ENCODE measurements around the gene PLCB2. TPM values are rescaled to one million over a fixed set of nuclear protein-coding genes. Genes with fewer than 3 reads are reported as not detected.

The PLCB2 gene
- total and polyA plus RNA-seq, 4 donors, result 7.6 to 21.8 (median 16.5) TPM

DNA sequence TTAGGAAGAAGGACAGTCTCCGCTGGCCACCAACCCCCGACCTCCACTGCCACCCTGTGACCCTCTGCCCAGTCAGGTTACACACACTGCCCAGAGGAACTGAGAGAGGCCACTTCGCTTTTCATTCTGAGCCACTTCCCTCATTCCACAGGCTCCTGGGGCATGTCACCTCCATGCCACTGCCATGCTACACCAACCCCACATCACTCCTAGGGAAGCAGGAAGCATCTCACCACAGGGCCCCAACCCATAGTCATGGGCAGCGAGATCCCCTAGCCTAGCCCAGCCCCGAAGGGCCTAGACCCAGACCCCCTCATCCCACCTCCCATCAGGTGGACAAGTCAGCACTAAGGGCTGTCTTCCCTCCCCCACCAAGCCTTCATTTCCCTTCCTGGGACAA lies 1.4 kb downstream of the PLCB2 start:
- Histone ChIP-seq H3K36me3 (ENCODE audit: control insufficient read depth, insufficient read depth, low read length) (no peaks in the 10 kb centered on the region), H3K27me3 (ENCODE audit: control insufficient read depth, insufficient read depth, low read length) (no peaks in the 10 kb centered on the region), H3K9me3 (ENCODE audit: control insufficient read depth, insufficient read depth, low read length) (no peaks in the 10 kb centered on the region), H3K27ac (ENCODE audit: low read depth, low read length) (no peak overlapping the region), H3K4me1 (ENCODE audit: control insufficient read depth, insufficient read depth, low read length) (peaks cover 27% of the 10 kb centered on the region), H3K4me3 (ENCODE audit: low read depth, low read length) (no peak overlapping the region)
- no peak for DNase-seq (ENCODE audit: low read depth in 4 of 6, low spot score in 6 of 6)
- 91% methylated on average over 5 of the region's 5 CpGs for WGBS (ENCODE audit: insufficient coverage)

DNA sequence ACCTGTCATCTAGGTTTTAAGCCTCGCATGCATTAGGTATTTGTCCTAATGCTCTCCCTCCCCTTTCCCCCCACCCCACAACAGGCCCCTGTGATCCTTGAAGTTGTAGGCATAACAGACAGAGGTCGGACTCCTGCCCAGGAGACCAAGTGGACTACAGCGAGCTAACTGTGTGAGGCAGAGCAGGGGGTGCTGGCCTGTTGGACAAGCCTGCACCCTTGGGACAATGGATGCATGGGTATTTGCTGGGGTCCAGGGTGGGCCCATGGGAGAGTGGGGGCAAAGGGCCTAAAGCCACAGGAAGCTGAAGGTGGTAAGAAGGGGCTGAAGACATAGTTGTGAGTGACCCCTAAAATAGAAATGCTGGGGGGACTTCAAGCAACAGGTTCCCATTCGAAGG lies 2.5 kb downstream of the PLCB2 start:
- Histone ChIP-seq H3K36me3 (ENCODE audit: control insufficient read depth, insufficient read depth, low read length) (no peaks in the 10 kb centered on the region), H3K4me3 (ENCODE audit: low read depth, low read length) (no peak overlapping the region), H3K27me3 (ENCODE audit: control insufficient read depth, insufficient read depth, low read length) (no peaks in the 10 kb centered on the region), H3K4me1 (ENCODE audit: control insufficient read depth, insufficient read depth, low read length) (peaks cover 27% of the 10 kb centered on the region), H3K9me3 (ENCODE audit: control insufficient read depth, insufficient read depth, low read length) (no peaks in the 10 kb centered on the region), H3K27ac (ENCODE audit: low read depth, low read length) (no peak overlapping the region)
- 83% methylated on average over 3 of the region's 4 CpGs for WGBS (ENCODE audit: insufficient coverage)
- no peak for DNase-seq (ENCODE audit: low read depth in 4 of 6, low spot score in 6 of 6)

DNA sequence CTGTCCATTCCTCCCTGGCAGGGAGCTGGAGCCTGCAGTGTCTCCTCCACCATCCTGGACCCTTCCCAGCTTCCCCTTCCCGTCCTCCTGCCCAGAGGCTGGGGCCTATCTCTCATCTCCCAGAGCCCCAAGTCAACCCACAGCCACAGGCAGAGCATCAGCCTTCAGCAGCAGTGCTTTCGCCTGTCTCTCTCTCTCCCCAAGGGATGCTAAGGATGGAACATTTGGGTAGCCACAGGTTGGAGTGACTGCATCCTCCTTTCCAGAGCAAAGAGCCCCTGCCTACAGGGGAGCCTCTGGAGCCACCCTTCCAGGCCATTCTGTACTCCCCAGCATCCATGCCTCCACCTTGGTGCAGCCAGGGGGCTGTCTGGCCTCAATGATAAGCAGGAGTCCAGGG lies 4.2 kb downstream of the PLCB2 start:
- no peaks in the 10 kb centered on the region for H3K36me3 ChIP-seq (ENCODE audit: control insufficient read depth, insufficient read depth, low read length)
- H3K4me1 ChIP-seq (ENCODE audit: control insufficient read depth, insufficient read depth, low read length), result peaks cover 19% of the 10 kb centered on the region
- no peak for DNase-seq (ENCODE audit: low read depth in 4 of 6, low spot score in 6 of 6)
- no peak overlapping the region for H3K4me3 ChIP-seq (ENCODE audit: low read depth, low read length)
- H3K9me3 ChIP-seq (ENCODE audit: control insufficient read depth, insufficient read depth, low read length), result no peaks in the 10 kb centered on the region
- no peak overlapping the region for H3K27ac ChIP-seq (ENCODE audit: low read depth, low read length)
- H3K27me3 ChIP-seq (ENCODE audit: control insufficient read depth, insufficient read depth, low read length), result no peaks in the 10 kb centered on the region
- WGBS (ENCODE audit: insufficient coverage), result 83% methylated on average over 1 of the region's 2 CpGs

DNA sequence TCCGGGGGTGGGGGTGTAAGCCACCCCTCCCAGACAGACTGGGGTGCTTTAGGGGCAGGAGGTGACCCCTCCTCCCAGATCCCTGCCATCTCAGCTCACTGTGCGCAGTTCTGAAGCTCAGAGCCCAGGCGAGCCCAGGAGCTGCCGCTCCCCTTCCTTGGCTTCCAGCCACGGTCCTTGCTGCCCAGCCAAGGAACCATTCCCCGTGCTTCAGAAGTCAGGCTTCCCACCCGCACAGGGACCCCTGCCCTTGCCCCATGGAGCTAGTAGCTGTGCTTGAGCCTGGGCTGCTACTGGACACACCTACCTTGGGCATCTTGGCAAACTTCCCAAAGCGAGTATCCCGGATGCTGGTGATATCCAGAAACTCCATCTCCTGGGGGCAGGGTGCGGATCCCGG lies 4.8 kb downstream of the PLCB2 start:
- Histone ChIP-seq H3K4me1 (ENCODE audit: control insufficient read depth, insufficient read depth, low read length) (peaks cover 14% of the 10 kb centered on the region), H3K36me3 (ENCODE audit: control insufficient read depth, insufficient read depth, low read length) (no peaks in the 10 kb centered on the region), H3K4me3 (ENCODE audit: low read depth, low read length) (no peak overlapping the region), H3K27me3 (ENCODE audit: control insufficient read depth, insufficient read depth, low read length) (no peaks in the 10 kb centered on the region), H3K9me3 (ENCODE audit: control insufficient read depth, insufficient read depth, low read length) (no peaks in the 10 kb centered on the region), H3K27ac (ENCODE audit: low read depth, low read length) (no peak overlapping the region)
- no peak for DNase-seq (ENCODE audit: low read depth in 4 of 6, low spot score in 6 of 6)
- WGBS (ENCODE audit: insufficient coverage), result 74% methylated on average over 9 of the region's 11 CpGs

DNA sequence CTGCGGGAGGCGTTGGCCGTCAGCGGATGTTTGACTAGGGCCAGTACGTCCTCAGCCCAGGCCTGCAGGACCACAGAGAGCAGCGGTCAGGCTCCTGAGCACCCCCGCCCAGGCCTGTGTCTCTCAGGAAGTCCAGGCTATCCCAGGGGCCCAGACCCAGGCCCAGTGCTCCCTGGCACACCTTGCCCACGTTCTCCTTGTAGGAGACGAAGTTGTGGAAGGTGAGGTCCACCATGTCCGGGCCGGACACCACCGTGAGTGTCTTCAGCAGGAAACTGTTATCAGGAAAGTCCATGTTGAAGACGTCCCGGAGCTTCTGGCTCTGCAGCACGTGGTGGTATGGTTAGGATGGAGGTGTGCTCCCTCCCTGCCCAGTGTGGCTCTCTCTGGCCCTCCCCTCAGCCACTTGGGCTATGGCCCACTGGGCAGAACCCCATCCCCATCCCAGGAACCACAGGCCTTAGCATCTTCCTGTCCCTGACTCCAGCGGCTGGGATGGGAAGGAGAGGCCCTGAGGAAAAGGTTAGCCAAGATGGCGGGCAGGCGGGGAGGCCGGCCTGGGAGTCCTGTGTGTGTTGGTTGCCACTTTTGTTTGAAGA lies 5.3 kb downstream of the PLCB2 start:
- Histone ChIP-seq H3K27me3 (ENCODE audit: control insufficient read depth, insufficient read depth, low read length) (no peaks in the 10 kb centered on the region), H3K9me3 (ENCODE audit: control insufficient read depth, insufficient read depth, low read length) (no peaks in the 10 kb centered on the region), H3K4me1 (ENCODE audit: control insufficient read depth, insufficient read depth, low read length) (peaks cover 10% of the 10 kb centered on the region), H3K27ac (ENCODE audit: low read depth, low read length) (no peak overlapping the region), H3K4me3 (ENCODE audit: low read depth, low read length) (no peak overlapping the region), H3K36me3 (ENCODE audit: control insufficient read depth, insufficient read depth, low read length) (no peaks in the 10 kb centered on the region)
- WGBS (ENCODE audit: insufficient coverage), result 92% methylated on average over 12 of the region's 19 CpGs
- DNase-seq (ENCODE audit: low read depth in 4 of 6, low spot score in 6 of 6), result no peak

DNA sequence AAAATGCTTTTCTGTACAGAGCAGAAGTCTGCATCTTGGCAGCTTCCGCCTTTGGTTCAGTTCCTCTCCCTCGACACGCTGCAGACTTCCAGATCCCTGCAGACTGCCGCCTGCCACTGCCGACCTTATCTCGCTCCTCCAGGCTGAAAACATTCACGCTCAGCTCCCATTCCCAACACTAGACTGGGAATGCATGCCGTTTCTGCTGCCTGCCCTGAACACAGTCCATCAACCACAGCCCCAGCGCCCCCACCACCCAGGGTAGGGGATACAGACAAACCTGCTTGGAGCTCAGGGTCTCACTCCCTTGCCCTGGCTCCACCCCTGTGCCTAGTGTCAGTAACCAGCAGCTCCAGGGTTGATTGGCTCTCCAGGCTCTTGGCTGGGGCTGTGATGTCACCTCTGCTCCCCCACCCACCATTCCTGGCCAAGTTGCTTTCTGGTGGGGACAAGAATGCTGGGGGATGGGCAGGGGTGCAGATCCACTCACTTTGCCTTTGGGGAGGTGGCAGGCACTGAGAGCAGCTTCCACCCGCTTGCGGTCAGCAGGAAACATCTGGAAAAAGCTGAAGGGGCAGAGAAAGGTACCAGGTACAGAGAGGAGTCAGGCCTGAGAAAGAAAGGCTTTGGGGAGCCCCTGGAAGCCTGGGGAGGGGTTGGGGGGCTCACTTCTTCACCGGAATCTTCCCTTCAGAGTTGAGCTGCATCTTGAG lies 6.1 kb downstream of the PLCB2 start:
- Histone ChIP-seq H3K36me3 (ENCODE audit: control insufficient read depth, insufficient read depth, low read length) (no peaks in the 10 kb centered on the region), H3K27ac (ENCODE audit: low read depth, low read length) (no peak overlapping the region), H3K4me3 (ENCODE audit: low read depth, low read length) (no peak overlapping the region), H3K27me3 (ENCODE audit: control insufficient read depth, insufficient read depth, low read length) (no peaks in the 10 kb centered on the region), H3K4me1 (ENCODE audit: control insufficient read depth, insufficient read depth, low read length) (peaks cover 3% of the 10 kb centered on the region), H3K9me3 (ENCODE audit: control insufficient read depth, insufficient read depth, low read length) (no peaks in the 10 kb centered on the region)
- 52% methylated on average over 10 of the region's 12 CpGs for WGBS (ENCODE audit: insufficient coverage)
- DNase-seq (ENCODE audit: low read depth in 4 of 6, low spot score in 6 of 6), result no peak

DNA sequence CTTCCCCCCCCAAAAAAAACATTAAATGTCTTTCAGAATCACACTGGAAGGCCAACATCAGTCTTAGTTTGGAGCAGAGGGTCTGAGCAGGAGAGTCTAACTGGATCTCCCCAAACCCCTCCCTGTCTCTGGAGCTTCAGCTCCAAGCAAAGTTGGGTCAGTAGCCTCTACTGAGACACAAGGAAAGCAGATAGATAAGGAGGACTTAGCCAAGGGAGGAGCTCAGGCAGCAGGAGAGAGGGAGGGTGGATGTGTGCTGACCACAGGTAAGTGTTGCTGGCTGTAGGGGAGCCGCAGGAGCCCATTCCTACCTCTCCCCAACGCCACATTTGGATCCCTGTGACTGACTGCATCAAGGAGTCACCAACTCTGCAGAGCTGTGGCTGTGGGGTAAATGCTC lies 7.0 kb downstream of the PLCB2 start:
- no peaks in the 10 kb centered on the region for H3K27me3 ChIP-seq (ENCODE audit: control insufficient read depth, insufficient read depth, low read length)
- H3K4me3 ChIP-seq (ENCODE audit: low read depth, low read length), result no peak overlapping the region
- no peaks in the 10 kb centered on the region for H3K9me3 ChIP-seq (ENCODE audit: control insufficient read depth, insufficient read depth, low read length)
- H3K36me3 ChIP-seq (ENCODE audit: control insufficient read depth, insufficient read depth, low read length), result no peaks in the 10 kb centered on the region
- DNase-seq (ENCODE audit: low read depth in 4 of 6, low spot score in 6 of 6), result no peak
- WGBS (ENCODE audit: insufficient coverage), result no CpG with 5 or more reads among the region's 2 CpGs
- peaks cover 8% of the 10 kb centered on the region for H3K4me1 ChIP-seq (ENCODE audit: control insufficient read depth, insufficient read depth, low read length)
- no peak overlapping the region for H3K27ac ChIP-seq (ENCODE audit: low read depth, low read length)

DNA sequence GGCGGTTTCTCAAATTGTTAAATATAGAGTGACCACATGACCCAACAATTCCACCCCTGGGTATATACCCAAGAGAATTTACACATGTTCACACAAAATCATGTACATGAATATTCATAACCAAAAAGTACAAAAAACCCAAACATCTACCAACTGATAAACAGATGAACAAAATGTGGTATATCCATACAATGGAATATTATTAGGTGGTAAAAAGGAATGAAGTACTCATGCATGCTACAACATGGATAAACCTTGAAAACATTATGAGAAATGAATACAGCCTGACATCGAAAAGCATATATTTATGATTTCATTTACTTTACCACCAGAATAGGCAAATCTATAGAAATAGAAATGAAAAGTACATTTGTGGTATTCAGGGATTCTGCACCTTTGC lies 7.4 kb downstream of the PLCB2 start:
- H3K36me3 ChIP-seq (ENCODE audit: control insufficient read depth, insufficient read depth, low read length), result no peaks in the 10 kb centered on the region
- DNase-seq (ENCODE audit: low read depth in 4 of 6, low spot score in 6 of 6), result no peak

DNA sequence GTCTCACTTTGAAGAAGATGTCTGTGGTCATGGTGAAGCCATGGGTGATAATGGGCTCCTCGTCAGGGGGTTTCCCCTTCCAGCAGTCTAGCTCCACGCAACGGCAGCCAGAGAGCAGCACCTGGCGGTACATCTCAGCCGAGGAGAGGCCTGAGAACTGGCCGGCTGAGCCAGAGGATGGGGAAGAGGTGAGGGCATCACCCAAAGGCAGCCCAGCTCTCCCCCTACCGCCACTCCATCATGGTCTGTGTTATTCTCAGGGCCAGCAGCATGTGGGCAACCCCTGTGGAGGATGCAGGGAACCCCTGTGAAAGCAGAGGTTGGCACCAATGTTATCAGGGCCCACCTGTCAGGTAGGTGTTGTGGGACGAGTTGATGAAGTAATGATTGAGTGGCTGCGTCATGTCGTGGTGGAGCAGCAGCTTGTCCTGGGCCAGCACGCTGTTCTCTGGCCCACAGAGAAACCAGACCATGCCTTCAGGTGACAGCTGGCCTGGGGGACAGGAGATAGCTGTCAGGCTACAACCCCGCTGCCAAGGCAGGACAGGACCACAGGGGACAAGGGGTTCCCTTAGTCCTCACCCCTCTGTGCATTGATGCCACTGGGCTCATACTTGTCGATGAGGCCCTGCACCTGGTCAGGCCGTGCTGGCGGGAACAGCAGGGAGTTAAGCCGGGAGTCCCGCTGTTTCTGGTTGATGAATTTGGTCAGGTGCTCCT lies 9.4 kb downstream of the PLCB2 start:
- H3K27ac ChIP-seq (ENCODE audit: low read depth, low read length), result no peak overlapping the region
- no peaks in the 10 kb centered on the region for H3K9me3 ChIP-seq (ENCODE audit: control insufficient read depth, insufficient read depth, low read length)
- no peaks in the 10 kb centered on the region for H3K27me3 ChIP-seq (ENCODE audit: control insufficient read depth, insufficient read depth, low read length)
- H3K4me3 ChIP-seq (ENCODE audit: low read depth, low read length), result no peak overlapping the region
- no peak for DNase-seq (ENCODE audit: low read depth in 4 of 6, low spot score in 6 of 6)
- H3K36me3 ChIP-seq (ENCODE audit: control insufficient read depth, insufficient read depth, low read length), result no peaks in the 10 kb centered on the region
- H3K4me1 ChIP-seq (ENCODE audit: control insufficient read depth, insufficient read depth, low read length), result peaks cover 28% of the 10 kb centered on the region
- WGBS (ENCODE audit: insufficient coverage), result 90% methylated on average over 14 of the region's 17 CpGs

More for the DNA sequence above, 7.4 kb downstream of the PLCB2 start:
- Histone ChIP-seq H3K4me3 (ENCODE audit: low read depth, low read length) (no peak overlapping the region), H3K27ac (ENCODE audit: low read depth, low read length) (no peak overlapping the region), H3K27me3 (ENCODE audit: control insufficient read depth, insufficient read depth, low read length) (no peaks in the 10 kb centered on the region), H3K4me1 (ENCODE audit: control insufficient read depth, insufficient read depth, low read length) (peaks cover 9% of the 10 kb centered on the region), H3K9me3 (ENCODE audit: control insufficient read depth, insufficient read depth, low read length) (no peaks in the 10 kb centered on the region)
- 100% methylated on average over 1 of the region's 2 CpGs for WGBS (ENCODE audit: insufficient coverage)

DNA sequence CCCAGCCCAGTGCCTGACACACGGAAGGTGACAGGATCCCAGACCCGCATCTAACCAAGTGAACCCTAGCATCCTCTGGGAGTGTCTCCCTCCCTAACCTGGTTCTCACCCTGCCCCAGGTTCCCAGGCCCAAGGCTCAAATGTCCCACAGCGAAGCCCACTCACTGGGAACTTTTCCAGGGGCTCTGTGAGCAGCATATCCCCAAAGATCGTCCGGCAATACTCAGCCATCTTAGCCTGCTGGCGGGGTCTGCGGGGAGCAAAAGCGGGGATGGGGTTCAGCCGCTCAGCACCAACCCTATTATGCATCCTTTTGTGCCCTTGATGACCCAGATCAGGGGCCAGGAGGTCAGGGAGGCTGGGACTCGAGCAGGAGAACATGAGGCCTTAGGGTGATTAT lies 10.4 kb downstream of the PLCB2 start:
- no peak for DNase-seq (ENCODE audit: low read depth in 4 of 6, low spot score in 6 of 6)
- H3K27me3 ChIP-seq (ENCODE audit: control insufficient read depth, insufficient read depth, low read length), result no peaks in the 10 kb centered on the region
- no peak overlapping the region for H3K4me3 ChIP-seq (ENCODE audit: low read depth, low read length)
- no peaks in the 10 kb centered on the region for H3K36me3 ChIP-seq (ENCODE audit: control insufficient read depth, insufficient read depth, low read length)
- no peak overlapping the region for H3K27ac ChIP-seq (ENCODE audit: low read depth, low read length)
- 86% methylated on average over 10 of the region's 10 CpGs for WGBS (ENCODE audit: insufficient coverage)
- no peaks in the 10 kb centered on the region for H3K9me3 ChIP-seq (ENCODE audit: control insufficient read depth, insufficient read depth, low read length)
- peaks cover 34% of the 10 kb centered on the region for H3K4me1 ChIP-seq (ENCODE audit: control insufficient read depth, insufficient read depth, low read length)
